ENCODE measurements around the gene SRP68. TPM values are rescaled to one million over a fixed set of nuclear protein-coding genes. Genes with fewer than 3 reads are reported as not detected.

SRP68 gene
- total and polyA plus RNA-seq, 2 of the 4 experiments (the other 2 are of a cell fraction) = 47.1 to 82.6 TPM

GRCh38 chr17:76018340-76018680 is 54.0 kb downstream of the SRP68 start:
- H3K14ac ChIP-seq (replicated peaks; ENCODE audit: low read depth, low read length) = no peak overlapping the region
- no peak overlapping the region for H3K27ac ChIP-seq (ENCODE audit: insufficient read depth, low read length)
- no peak overlapping the region for H4K8ac ChIP-seq (ENCODE audit: low read depth in 2 of 2, low read length in 2 of 2)
- H3K36me3 ChIP-seq (ENCODE audit: control insufficient read depth, insufficient read depth, low read length) = no peaks in the 10 kb centered on the region
- dilution Hi-C loops (cut with HindIII; ENCODE audit: low sequenced_read_pairs, unreplicated experiment) (no loop called here), intact Hi-C loops (cut with micrococcal nuclease) (no loop called here), in situ Hi-C loops (cut with MboI; ENCODE audit: low sequenced_read_pairs) (loop anchor here (10.0 kb wide), 1 partner anchor 276 kb away; no protein-coding TSS in a partner anchor)
- no peak overlapping the region for H2AFZ ChIP-seq (replicated peaks; ENCODE audit: low read length, poor library complexity)
- no peak overlapping the region for H3K9ac ChIP-seq (ENCODE audit: low read depth, low read length)
- H3K18ac ChIP-seq (ENCODE audit: low read depth, low read length) = no peak overlapping the region
- H2BK20ac ChIP-seq (ENCODE audit: low read depth, low read length) = no peak overlapping the region
- H2BK5ac ChIP-seq (ENCODE audit: low read depth, low read length, poor library complexity, severe bottlenecking) = no peak overlapping the region
- no TSS peak for BruUV-seq (replicated peaks)
- H4K91ac ChIP-seq (ENCODE audit: insufficient read depth, low read depth, low read length) = no peak overlapping the region
- H3K4ac ChIP-seq (ENCODE audit: low read depth, low read length) = no peak overlapping the region
- DNase-seq (no peak), ATAC-seq (ENCODE audit: low read depth) (no peak)
- no peak overlapping the region for H2BK15ac ChIP-seq (ENCODE audit: low read depth, low read length)
- H2AK9ac ChIP-seq (replicated peaks; ENCODE audit: low read depth, low read length, poor library complexity) = peak overlapping the region; percentile 5
- H3K9me3 ChIP-seq (ENCODE audit: control insufficient read depth, insufficient read depth, low read length) = no peaks in the 10 kb centered on the region
- no peak overlapping the region for H3K4me2 ChIP-seq (ENCODE audit: low read depth, low read length)
- no peaks in the 10 kb centered on the region for H3K9me1 ChIP-seq (ENCODE audit: insufficient read depth, low read length)
- no peak overlapping the region for H3K56ac ChIP-seq (ENCODE audit: extremely low read depth, insufficient read depth, low read length)
- 70% methylated on average over 7 of the region's 11 CpGs; no CpG with 5 or more reads in 1 of the 2 experiments for WGBS, 2 experiments (ENCODE audit: extremely low coverage in 2 of 2, insufficient read length in 1 of 2)
- H3K27me3 ChIP-seq (ENCODE audit: control insufficient read depth, insufficient read depth, low read length) = peaks cover 32% of the 10 kb centered on the region
- no peak overlapping the region for H2BK120ac ChIP-seq (ENCODE audit: low read depth, low read length)
- H4K5ac ChIP-seq (ENCODE audit: low read depth, low read length) = no peak overlapping the region
- H3K4me1 ChIP-seq (ENCODE audit: control insufficient read depth, insufficient read depth, low read length) = peaks cover 7% of the 10 kb centered on the region
- TF ChIP-seq BHLHE40 (IDR thresholded peaks at IDR 0.05; ENCODE audit: low read depth, low read length) = no peak
- no peak for TF ChIP-seq MAZ (IDR thresholded peaks at IDR 0.05; ENCODE audit: borderline replicate concordance, low read depth, low read length)
- no peak for TF ChIP-seq USF2 (IDR thresholded peaks at IDR 0.05; ENCODE audit: low read depth, low read length)
- TF ChIP-seq NFE2L2 (IDR thresholded peaks at IDR 0.05; ENCODE audit: low read depth, low read length) = no peak
- TF ChIP-seq CEBPB (IDR thresholded peaks at IDR 0.05; ENCODE audit: low read depth, low read length) = no peak
- TF ChIP-seq FOS (IDR thresholded peaks at IDR 0.05; ENCODE audit: low read depth, low read length) = no peak
- no peak for TF ChIP-seq RFX5 (IDR thresholded peaks at IDR 0.05; ENCODE audit: low read depth, low read length)
- no peak for TF ChIP-seq CTCF (conservative IDR thresholded peaks at IDR 0.05; ENCODE audit: low read depth, low read length)
- TF ChIP-seq ELK1 (IDR thresholded peaks at IDR 0.05; ENCODE audit: borderline replicate concordance, low read depth, low read length) = no peak
- TF ChIP-seq RAD21 (IDR thresholded peaks at IDR 0.05; ENCODE audit: low read length) = no peak
- TF ChIP-seq POLR2A (IDR thresholded peaks at IDR 0.05; ENCODE audit: low read depth, low read length) = no peak
- TF ChIP-seq CHD1 (IDR thresholded peaks at IDR 0.05; ENCODE audit: low read depth, low read length) = no peak
- no peak for TF ChIP-seq SMC3 (IDR thresholded peaks at IDR 0.05; ENCODE audit: low read depth, low read length)
- no peak for TF ChIP-seq MAFK (IDR thresholded peaks at IDR 0.05; ENCODE audit: low read depth, low read length)
- TF ChIP-seq MXI1 (IDR thresholded peaks at IDR 0.05; ENCODE audit: borderline replicate concordance, low read depth, low read length) = no peak
- no peak for TF ChIP-seq RCOR1 (IDR thresholded peaks at IDR 0.05; ENCODE audit: insufficient replicate concordance, low read length)
- H3K4me3 ChIP-seq (ENCODE audit: insufficient read depth, low read depth, low read length) = no peak overlapping the region
- ChIA-PET POLR2A (ENCODE audit: unreplicated experiment) (interaction anchor here (0.6 kb wide), 1 partner anchor 268 kb away, joined by 12 read pairs; no protein-coding TSS in a partner anchor), CTCF (no interaction called here)
- no peaks in the 10 kb centered on the region for H3K79me1 ChIP-seq (ENCODE audit: low read depth in 1 of 2, low read length in 2 of 2)
- H4K20me1 ChIP-seq (ENCODE audit: insufficient read depth, low read length) = no peaks in the 10 kb centered on the region
- no peak overlapping the region for H2AK5ac ChIP-seq (ENCODE audit: low read depth, low read length)
- no peak overlapping the region for H3K23ac ChIP-seq (ENCODE audit: low read depth, low read length)

Data from IMR-90 (cell line).